Neural progenitor cell (in vitro differentiated cells): Measurements from ENCODE around the gene GPR37L1. TPM values are rescaled to one million over a fixed set of nuclear protein-coding genes. Genes with fewer than 3 reads are reported as not detected.

ENCODE experiments used
- DNase-seq: peaks from one replicate; pipeline ENCODE4 v3.0.0-alpha.2; 2016; ENCODE audit warnings: low spot score
- H2AFZ ChIP-seq: fragments of 200-600 bp; sonication (generic); replicated peaks from 2 replicates; pipeline ENCODE4 v1.6.1; 2016; ENCODE audit warnings: antibody characterized with exemption
- H3F3A ChIP-seq: fragments of 200-600 bp; sonication (generic); 2 replicates; pipeline ENCODE4 v1.6.1; 2016; ENCODE audit warnings: antibody characterized with exemption, low read depth
- H3K27ac ChIP-seq: fragments of 200-600 bp; sonication (generic); 2 replicates; pipeline ENCODE4 v1.5.1; 2016; ENCODE audit warnings: mild to moderate bottlenecking
- H3K27me3 ChIP-seq: fragments of 200-600 bp; sonication (generic); 2 replicates; pipeline ENCODE4 v1.6.1; 2016; ENCODE audit warnings: mild to moderate bottlenecking, moderate library complexity
- H3K36me3 ChIP-seq: fragments of 200-600 bp; sonication (generic); 2 replicates; pipeline ENCODE4 v1.5.1; 2016
- H3K4me1 ChIP-seq: fragments of 200-600 bp; sonication (generic); 2 replicates; pipeline ENCODE4 v1.6.1; 2016; ENCODE audit warnings: mixed run types
- H3K4me2 ChIP-seq: fragments of 200-600 bp; sonication (generic); 2 replicates; pipeline ENCODE4 v1.6.1; 2016
- H3K4me3 ChIP-seq: fragments of 200-600 bp; sonication (generic); 2 replicates; pipeline ENCODE4 v1.5.1; 2016
- H3K79me2 ChIP-seq: fragments of 200-600 bp; sonication (generic); 2 replicates; pipeline ENCODE4 v1.6.1; 2016; ENCODE audit warnings: low read depth
- H3K9ac ChIP-seq: fragments of 200-600 bp; sonication (generic); 2 replicates; pipeline ENCODE4 v1.6.1; 2016
- H3K9me3 ChIP-seq: fragments of 200-600 bp; sonication (generic); 2 replicates; pipeline ENCODE4 v1.5.1; 2016; ENCODE audit warnings: low read depth
- H4K20me1 ChIP-seq: fragments of 200-600 bp; sonication (generic); 2 replicates; pipeline ENCODE4 v1.6.1; 2016; ENCODE audit warnings: low read depth
- H3K27ac Mint-ChIP-seq: 3 replicates; pipeline ENCODE4 v1.8.0; 2021; ENCODE audit warnings: mixed read lengths
- H3K27me3 Mint-ChIP-seq: 2 replicates; pipeline ENCODE4 v1.8.0; 2022; ENCODE audit warnings: low read depth, mild to moderate bottlenecking, inconsistent platforms, moderate library complexity, mixed read lengths; ENCODE audit not compliant: insufficient read depth
- H3K36me3 Mint-ChIP-seq: 3 replicates; pipeline ENCODE4 v1.8.0; 2021; ENCODE audit warnings: mixed read lengths
- H3K4me1 Mint-ChIP-seq: 3 replicates; pipeline ENCODE4 v1.8.0; 2021; ENCODE audit warnings: mixed read lengths
- H3K4me3 Mint-ChIP-seq: 3 replicates; pipeline ENCODE4 v1.8.0; 2021; ENCODE audit warnings: mild to moderate bottlenecking, moderate library complexity, mixed read lengths
- H3K9me3 Mint-ChIP-seq: 3 replicates; pipeline ENCODE4 v1.8.0; 2020; ENCODE audit warnings: mixed read lengths
- CTCF ChIP-seq: fragments of 200-600 bp; sonication (generic); IDR thresholded peaks from 2 replicates; pipeline ENCODE4 v1.5.1; 2017; ENCODE audit warnings: antibody characterized with exemption, mild to moderate bottlenecking
- EZH2 ChIP-seq: fragments of 200-600 bp; sonication (generic); IDR thresholded peaks from 2 replicates; pipeline ENCODE4 v1.6.1; 2017; ENCODE audit warnings: antibody characterized with exemption, mild to moderate bottlenecking, moderate library complexity
- EZH2phosphoT487 ChIP-seq: fragments of 200-600 bp; sonication (generic); IDR thresholded peaks from 2 replicates; pipeline ENCODE4 v1.6.1; 2017; ENCODE audit warnings: antibody characterized with exemption
- total RNA-seq: library from RNA; depleted of rRNA; stranded (reverse); fragments of >200 nt; gene quantifications from 2 replicates; pipeline ENCODE4 v1.2.3, GENCODE V29; 2015; ENCODE audit warnings: low replicate concordance

Gene GPR37L1
- total RNA-seq, 1 donor from 2014 or later: not detected

GRCh38 chr1:202133989-202134388, 11.3 kb downstream of the GPR37L1 start:
- Histone ChIP-seq H3K4me3 (no peak overlapping the region), H3K36me3 (no peaks in the 10 kb centered on the region), H4K20me1 (peaks cover 17% of the 10 kb centered on the region), H3K79me2 (peaks cover 4% of the 10 kb centered on the region), H3K27ac (no peak overlapping the region), H3K4me2 (no peak overlapping the region), H3K27me3 (no peaks in the 10 kb centered on the region), H3F3A (peaks cover 19% of the 10 kb centered on the region), H3K9me3 (no peaks in the 10 kb centered on the region), H3K9ac (no peak overlapping the region), H3K4me1 (no peaks in the 10 kb centered on the region), H2AFZ (no peak overlapping the region)
- Mint-ChIP-seq H3K4me1 (peaks cover 16% of the 10 kb centered on the region), H3K36me3 (peaks cover 4% of the 10 kb centered on the region), H3K27me3 (peaks cover 2% of the 10 kb centered on the region), H3K27ac (no peak overlapping the region), H3K4me3 (no peak overlapping the region), H3K9me3 (no peaks in the 10 kb centered on the region)
- TF ChIP-seq EZH2: no peak
- TF ChIP-seq EZH2phosphoT487: no peak
- TF ChIP-seq CTCF: no peak
- DNase-seq: no peak

DNA sequence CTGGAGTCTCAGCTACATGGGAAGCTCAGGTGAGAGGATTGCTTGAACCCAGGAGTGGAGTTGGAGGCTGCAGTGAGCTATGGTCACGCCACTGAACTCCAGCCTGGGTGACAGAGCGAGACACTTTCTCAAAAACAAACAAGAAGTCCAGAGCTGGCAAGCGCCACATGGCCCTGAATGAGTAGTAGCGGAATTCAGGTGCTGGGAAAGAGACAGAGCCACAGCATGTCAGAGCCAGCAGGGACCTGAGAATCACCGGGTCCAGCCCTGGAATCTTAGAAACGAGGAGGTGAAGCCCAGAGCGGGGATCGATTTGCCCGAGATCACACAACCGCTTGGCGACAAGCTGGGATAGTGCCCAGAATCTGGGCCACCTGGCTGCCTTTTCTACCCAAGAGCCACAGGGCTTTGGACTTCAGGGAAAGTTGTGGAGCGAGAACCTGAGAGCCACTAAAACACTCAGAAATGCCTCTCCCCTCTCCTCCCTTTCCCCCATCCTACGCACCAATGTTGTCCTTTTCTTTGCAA, 12.0 kb downstream of the GPR37L1 start:
- Histone ChIP-seq H3K4me3 (no peak overlapping the region), H3K27me3 (no peaks in the 10 kb centered on the region), H3F3A (peaks cover 19% of the 10 kb centered on the region), H3K79me2 (peaks cover 7% of the 10 kb centered on the region), H3K36me3 (no peaks in the 10 kb centered on the region), H3K4me1 (no peaks in the 10 kb centered on the region), H3K9me3 (no peaks in the 10 kb centered on the region), H4K20me1 (peaks cover 20% of the 10 kb centered on the region), H2AFZ (no peak overlapping the region), H3K9ac (no peak overlapping the region), H3K4me2 (no peak overlapping the region), H3K27ac (no peak overlapping the region)
- Mint-ChIP-seq H3K4me1 (peaks cover 12% of the 10 kb centered on the region), H3K9me3 (no peaks in the 10 kb centered on the region), H3K27ac (no peak overlapping the region), H3K4me3 (no peak overlapping the region), H3K27me3 (peaks cover 2% of the 10 kb centered on the region), H3K36me3 (peaks cover 5% of the 10 kb centered on the region)
- TF ChIP-seq EZH2phosphoT487 (no peak), CTCF (no peak), EZH2 (no peak)
- DNase-seq: no peak

- Mint-ChIP-seq H3K27me3 (peaks cover 2% of the 10 kb centered on the region), H3K9me3 (no peaks in the 10 kb centered on the region), H3K4me3 (no peak overlapping the region), H3K4me1 (peaks cover 8% of the 10 kb centered on the region), H3K36me3 (peaks cover 5% of the 10 kb centered on the region), H3K27ac (no peak overlapping the region)
- no peak overlapping the region for H3K4me2 ChIP-seq
- no peak overlapping the region for H2AFZ ChIP-seq
- no peaks in the 10 kb centered on the region for H3K27me3 ChIP-seq
- H3K9me3 ChIP-seq: no peaks in the 10 kb centered on the region
- no peaks in the 10 kb centered on the region for H3K4me1 ChIP-seq
- peak; percentile 83 for DNase-seq
- H3F3A ChIP-seq: peaks cover 19% of the 10 kb centered on the region
- H4K20me1 ChIP-seq: peaks cover 21% of the 10 kb centered on the region
- no peak for TF ChIP-seq EZH2
- no peak for TF ChIP-seq EZH2phosphoT487
- TF ChIP-seq CTCF: peak; percentile 84
- no peak overlapping the region for H3K9ac ChIP-seq
- H3K36me3 ChIP-seq: no peaks in the 10 kb centered on the region
- no peak overlapping the region for H3K4me3 ChIP-seq
- H3K79me2 ChIP-seq: peaks cover 13% of the 10 kb centered on the region
- H3K27ac ChIP-seq: no peak overlapping the region
These were observed 12.6 kb downstream of the GPR37L1 start for GRCh38 chr1:202135221-202135721.
